Measurements from ENCODE around the gene CRISP2.
"Not testable (repeated sequence)": the region's sequence is repeated elsewhere in the genome, so short reads cannot be mapped to it uniquely, and the experiment has no call there.

The CRISP2 gene, protein sequence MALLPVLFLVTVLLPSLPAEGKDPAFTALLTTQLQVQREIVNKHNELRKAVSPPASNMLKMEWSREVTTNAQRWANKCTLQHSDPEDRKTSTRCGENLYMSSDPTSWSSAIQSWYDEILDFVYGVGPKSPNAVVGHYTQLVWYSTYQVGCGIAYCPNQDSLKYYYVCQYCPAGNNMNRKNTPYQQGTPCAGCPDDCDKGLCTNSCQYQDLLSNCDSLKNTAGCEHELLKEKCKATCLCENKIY

GRCh38 chr6:49713346-49713745 lies at the start of gene CRISP2:
TSS of gene CRISP2 (minus strand) at chr6:49713543. CDS start at chr6:49709196, 4,347 bp downstream.
- DNase-seq (ENCODE audit: low spot score), result no peak

DNA sequence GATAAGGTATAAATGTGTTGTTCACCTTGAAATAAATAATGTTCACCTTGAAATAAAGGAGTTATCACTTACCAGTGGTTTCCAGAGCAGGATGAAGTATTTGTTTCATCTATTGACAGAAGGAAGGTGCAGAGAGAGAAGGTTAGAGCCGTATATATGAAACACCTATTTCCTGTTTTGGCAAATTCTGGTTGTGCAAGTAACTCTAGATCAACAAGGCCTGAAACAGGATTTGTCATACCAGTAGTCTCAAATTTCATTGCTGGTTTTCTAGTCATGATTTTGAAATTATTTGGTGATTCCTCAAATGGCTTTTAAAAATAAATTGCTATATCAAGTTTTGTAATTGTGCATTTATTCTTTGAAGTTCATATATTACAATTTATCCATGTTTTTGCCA lies 30.9 kb upstream of the CRISP2 start, which contains the start of gene CRISP3:
CRISP3 (minus strand) TSS at position 130 of the 400 bp plus-strand sequence; CDS start at position 109, 21 bp downstream.
- DNase-seq (ENCODE audit: low spot score), result no peak

DNA sequence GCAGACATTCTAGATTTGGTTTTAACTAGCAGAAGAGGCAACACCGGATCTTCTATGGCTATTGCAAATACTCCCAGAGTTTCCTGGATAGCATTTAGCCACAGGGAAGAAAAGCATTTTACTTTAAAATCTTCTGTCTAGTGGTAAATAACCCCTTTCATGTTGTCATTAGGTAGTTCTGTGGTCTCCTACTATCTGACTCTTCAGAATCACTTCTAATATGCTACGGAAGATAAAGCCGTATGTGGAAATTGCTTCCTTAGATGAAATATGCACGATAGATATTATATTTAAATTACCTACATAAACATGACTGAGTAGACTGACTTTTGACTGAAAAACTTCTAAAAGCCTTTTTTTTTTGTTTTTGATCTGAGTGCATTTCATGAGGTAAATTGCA lies 30.1 kb upstream of the CRISP2 start:
- DNase-seq (ENCODE audit: low spot score), result no peak

- DNase-seq (ENCODE audit: low spot score), result no peak
Measured at GRCh38 chr6:49739423-49739822, 26.1 kb upstream of the CRISP2 start.

DNA sequence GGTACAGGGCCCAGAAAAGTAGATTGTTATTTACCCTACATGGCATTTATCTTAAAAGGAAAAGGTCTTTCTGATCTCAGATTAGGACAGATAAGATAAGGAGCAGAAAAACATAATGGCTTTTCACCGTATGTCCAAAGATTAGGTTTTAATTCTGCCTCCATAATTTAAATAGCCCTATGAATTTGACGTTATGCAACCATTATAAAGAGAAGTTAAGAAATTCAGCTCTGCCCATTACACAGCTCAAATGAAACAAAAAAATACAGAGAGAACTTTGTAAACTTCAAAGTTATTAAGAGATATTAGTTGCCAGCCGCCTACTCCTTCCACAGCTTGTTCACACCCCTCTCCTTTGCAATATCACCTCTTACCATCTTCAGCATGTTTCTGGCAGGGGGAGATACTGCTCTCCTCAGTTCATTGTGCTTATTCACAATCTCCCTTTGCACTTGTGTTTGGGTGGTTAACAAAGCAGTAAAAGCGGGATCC lies 22.7 kb upstream of the CRISP2 start:
- DNase-seq (ENCODE audit: low spot score), result no peak

DNA sequence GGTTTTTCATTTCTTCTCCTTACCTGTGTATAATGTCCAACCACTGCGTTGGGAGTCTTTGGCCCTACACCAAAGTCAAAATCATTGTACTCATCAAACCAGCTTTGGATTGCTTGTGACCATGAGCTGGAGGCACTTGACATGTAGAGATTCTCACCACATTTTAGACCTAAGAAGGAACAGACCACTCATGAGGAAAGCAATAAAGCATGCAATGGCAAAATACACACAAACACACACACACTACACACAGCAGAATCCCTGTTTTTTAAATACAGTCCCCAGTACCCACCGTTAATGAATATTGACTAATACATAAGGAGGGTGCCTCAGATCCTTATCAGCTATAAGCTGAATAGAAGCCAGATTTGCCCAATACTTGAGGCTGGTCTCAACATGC lies 20.3 kb upstream of the CRISP2 start:
- DNase-seq (ENCODE audit: low spot score), result no peak

DNA sequence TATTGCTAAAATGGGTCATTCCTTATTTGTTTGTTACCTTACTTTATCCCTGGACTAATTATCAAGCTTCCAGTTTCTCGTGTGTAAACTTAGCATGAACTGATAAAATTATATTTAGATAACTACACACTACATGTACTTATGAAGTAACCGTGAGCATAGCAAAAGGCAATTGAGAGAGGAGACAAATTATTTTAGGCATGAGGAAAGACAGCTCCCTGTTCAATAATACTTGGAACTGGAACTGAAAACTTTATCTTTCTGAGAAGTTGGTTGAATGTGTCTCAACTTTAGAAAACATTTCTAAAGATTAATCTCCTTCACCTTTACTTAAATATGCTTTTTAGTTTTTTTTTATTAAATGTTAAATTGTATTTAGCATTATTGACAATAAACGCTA lies 19.4 kb upstream of the CRISP2 start:
- DNase-seq (ENCODE audit: low spot score), result no peak

- no peak for DNase-seq (ENCODE audit: low spot score)
Measured at GRCh38 chr6:49730251-49730650, 16.9 kb upstream of the CRISP2 start.

- DNase-seq (ENCODE audit: low spot score), result not testable (repeated sequence)
Measured at GRCh38 chr6:49723917-49724316, 10.6 kb upstream of the CRISP2 start.

DNA sequence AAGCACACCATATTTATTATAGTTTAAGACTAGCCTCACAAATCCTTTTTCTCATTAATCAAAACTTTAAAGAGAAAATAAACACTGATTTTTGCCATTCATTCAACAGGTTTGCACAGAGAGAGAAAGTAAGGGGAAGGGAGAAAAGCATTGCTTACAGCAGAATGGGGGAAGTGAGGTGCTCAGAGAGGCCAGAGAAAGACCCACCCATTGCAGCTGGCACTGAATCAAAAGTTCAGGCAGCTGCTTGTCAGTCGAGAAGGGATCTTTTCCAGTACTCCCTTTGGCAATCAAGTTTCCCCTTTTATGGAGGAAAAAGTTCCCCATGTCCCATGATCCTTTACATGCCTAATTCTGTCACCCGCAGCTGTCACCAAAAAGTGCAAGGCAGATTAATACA lies 8.0 kb upstream of the CRISP2 start:
- DNase-seq (ENCODE audit: low spot score), result no peak

- no peak for DNase-seq (ENCODE audit: low spot score)
Measured at GRCh38 chr6:49720372-49720771, 7.0 kb upstream of the CRISP2 start.

DNA sequence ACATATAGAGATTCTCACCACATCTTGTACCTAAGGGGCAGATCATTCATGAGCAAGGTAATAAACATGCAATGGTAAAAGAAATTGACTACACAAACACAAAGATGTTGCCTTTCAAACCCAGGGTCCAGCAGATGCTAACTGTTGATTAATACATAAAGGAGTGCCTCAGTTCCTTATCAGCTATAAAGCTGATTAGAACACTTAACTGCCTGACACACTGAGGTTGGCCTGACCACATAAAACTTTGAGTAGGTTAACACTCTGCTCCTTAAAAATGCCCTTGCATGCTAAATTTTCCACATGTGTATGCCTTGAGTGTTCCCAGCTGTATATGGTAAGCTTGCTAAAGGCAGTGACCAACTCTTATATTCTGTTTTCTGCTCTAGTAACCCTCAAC lies 14.9 kb downstream of the CRISP2 start:
- DNase-seq (ENCODE audit: low spot score), result no peak

- no peak for DNase-seq (ENCODE audit: low spot score)
Measured at GRCh38 chr6:49693512-49693911, 19.8 kb downstream of the CRISP2 start.

- no peak for DNase-seq (ENCODE audit: low spot score)
Measured at GRCh38 chr6:49692534-49692933, 20.8 kb downstream of the CRISP2 start.

GRCh38 chr6:49676671-49677281 lies 36.6 kb downstream of the CRISP2 start:
- DNase-seq (ENCODE audit: low spot score), result no peak

GRCh38 chr6:49675816-49676215 lies 37.5 kb downstream of the CRISP2 start:
- no peak for DNase-seq (ENCODE audit: low spot score)

DNA sequence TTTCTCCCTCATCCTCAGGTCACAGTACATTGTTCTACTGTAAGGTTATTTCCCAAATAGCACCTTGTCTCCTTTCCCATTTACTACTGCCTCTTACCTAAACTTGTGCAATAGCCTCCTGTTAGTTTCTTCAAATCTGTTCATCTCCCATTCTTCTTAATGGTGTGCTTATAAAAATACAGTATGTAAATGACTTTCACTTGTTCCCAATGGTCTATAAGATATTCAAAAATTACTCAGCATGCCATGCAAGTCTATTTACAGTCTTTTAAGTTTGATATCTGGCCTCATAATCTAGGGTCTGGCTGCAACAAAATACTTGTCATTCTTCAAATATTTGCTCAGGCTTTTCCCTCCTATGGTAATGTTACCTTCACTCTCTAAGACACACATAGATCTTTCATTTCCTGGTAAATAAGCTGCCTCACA lies 45.2 kb downstream of the CRISP2 start:
- no peak for DNase-seq (ENCODE audit: low spot score)

DNA sequence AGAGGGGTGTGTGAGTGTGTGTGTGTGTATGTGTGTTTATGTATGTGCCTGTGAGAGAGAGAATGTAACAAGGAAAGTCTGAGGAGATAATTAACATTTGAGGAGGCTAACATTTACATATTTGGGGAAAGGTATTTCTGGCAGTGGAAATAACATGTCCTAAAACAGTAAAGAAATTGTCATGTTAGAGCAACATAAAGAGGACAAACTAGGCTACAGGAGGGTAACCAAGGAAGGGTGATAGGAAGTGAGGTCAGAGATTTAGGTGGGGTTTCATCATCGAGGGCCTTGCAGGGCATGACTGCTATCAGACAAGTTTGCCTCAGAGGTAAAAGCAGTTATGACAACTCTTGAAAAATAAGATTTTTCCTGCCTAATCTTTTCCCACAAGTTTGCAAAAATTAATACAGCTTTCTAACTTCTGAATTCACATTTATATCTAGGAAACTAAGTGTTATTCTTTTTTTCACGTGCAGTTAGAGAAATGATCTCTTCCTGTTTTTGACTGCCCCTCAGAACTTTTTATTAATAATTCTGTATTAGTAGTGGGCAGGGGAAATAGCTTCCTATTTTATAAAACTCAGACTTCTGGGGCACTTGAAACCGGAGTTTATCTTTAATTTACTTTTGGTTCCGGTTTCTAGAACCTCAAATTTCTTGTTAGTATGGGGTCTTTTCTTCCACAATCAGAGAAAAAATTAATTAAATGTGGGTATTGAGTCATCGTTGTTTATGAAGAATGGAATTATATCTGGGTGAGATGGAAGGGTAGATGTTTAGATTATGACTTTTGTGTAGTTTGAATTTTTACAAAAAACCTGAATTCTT lies 46.2 kb downstream of the CRISP2 start:
- no peak for DNase-seq (ENCODE audit: low spot score)

- DNase-seq (ENCODE audit: low spot score), result no peak
Measured at GRCh38 chr6:49666480-49666879, 46.9 kb downstream of the CRISP2 start.

DNA sequence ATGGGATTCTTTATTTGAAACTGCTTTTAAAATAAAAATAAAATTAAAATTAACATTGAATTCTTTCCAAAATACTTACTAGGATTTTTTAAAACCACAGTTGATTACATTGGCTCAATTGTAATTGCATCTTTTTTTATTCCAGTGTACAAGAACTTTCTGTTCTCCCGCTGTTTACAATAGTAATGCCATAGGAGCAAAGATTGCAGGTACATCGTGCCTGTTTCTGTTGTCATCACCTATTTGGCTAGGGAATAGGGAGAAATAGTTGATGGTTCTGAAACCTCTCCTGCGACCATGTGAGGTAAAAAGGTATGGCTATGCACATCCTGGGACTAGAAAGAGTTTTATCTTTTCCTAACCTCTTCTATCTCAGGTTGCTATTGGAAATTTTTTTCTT lies 48.5 kb downstream of the CRISP2 start:
- DNase-seq (ENCODE audit: low spot score), result no peak

DNA sequence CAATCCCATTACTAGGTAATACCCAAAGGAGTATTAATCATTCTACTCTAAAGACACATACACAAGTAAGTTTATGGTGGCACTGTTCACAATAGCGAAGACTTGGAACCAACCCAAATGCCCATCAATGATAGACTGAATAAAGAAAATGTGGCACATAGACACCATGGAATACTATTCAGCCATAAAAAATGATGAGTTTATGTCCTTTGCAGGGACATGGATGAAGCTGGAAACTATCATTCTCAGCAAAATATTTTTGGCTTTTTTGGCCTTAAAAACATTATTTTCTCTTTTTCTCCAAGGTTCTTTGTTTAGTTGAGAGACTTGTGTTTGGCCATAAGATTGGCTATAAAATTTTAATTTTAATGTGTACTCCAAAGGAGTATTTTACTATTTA lies 49.3 kb downstream of the CRISP2 start:
- not testable (repeated sequence) for DNase-seq (ENCODE audit: low spot score)

DNA sequence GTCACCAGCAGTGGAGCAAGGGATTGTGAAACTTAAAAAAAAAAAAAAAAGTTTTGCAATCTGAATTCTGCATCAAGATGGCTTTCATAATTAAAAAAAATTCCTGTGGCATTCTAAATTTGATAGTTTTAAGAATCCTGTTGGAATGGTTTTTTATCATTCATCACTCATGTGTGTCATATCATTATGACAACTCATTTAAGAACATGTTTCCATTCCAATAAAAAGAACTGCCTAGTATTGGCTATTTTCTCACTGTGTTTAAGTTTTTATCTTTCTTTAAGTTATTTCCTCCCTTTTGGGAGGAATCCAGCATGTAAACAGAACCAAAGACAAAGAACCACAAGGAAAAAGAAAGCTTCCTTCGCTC lies 50.5 kb downstream of the CRISP2 start:
- DNase-seq (ENCODE audit: low spot score), result no peak
